ENCODE results near the gene RBMS3.

- TF ChIP-seq NFYB (CRISPR knock-in tag; conservative IDR thresholded peaks at IDR 0.05; ENCODE audit: low read depth) (no peak), CTCF (IDR thresholded peaks at IDR 0.05) (no peak), ERG (CRISPR knock-in tag; IDR thresholded peaks at IDR 0.05) (no peak), GABPB1 (CRISPR knock-in tag; IDR thresholded peaks at IDR 0.05) (no peak), MAX (CRISPR knock-in tag; IDR thresholded peaks at IDR 0.05) (no peak), ZNF219 (CRISPR knock-in tag; IDR thresholded peaks at IDR 0.05; ENCODE audit: borderline replicate concordance) (no peak), ZSCAN18 (CRISPR knock-in tag; IDR thresholded peaks at IDR 0.05) (no peak), ZBTB43 (CRISPR knock-in tag; IDR thresholded peaks at IDR 0.05) (no peak)
- TF ChIP-seq, protein P1, sequence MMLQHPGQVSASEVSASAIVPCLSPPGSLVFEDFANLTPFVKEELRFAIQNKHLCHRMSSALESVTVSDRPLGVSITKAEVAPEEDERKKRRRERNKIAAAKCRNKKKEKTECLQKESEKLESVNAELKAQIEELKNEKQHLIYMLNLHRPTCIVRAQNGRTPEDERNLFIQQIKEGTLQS (CRISPR knock-in tag; conservative IDR thresholded peaks at IDR 0.05): no peak
Observed at GRCh38 chr3:29332195-29332637, 51.3 kb downstream of the RBMS3 start.

Data from WTC11 (cell line).